CD4-positive, alpha-beta T cell treated with Interleukin-17A for 1 hour (primary cell): ENCODE data around the gene VGLL4.
"Not testable (repeated sequence)": the region's sequence is repeated elsewhere in the genome, so short reads cannot be mapped to it uniquely, and the experiment has no call there.

Experiments used
- DNase-seq: peaks from one replicate; pipeline ENCODE4 v3.0.0-alpha.2; 2020

Gene VGLL4

DNA sequence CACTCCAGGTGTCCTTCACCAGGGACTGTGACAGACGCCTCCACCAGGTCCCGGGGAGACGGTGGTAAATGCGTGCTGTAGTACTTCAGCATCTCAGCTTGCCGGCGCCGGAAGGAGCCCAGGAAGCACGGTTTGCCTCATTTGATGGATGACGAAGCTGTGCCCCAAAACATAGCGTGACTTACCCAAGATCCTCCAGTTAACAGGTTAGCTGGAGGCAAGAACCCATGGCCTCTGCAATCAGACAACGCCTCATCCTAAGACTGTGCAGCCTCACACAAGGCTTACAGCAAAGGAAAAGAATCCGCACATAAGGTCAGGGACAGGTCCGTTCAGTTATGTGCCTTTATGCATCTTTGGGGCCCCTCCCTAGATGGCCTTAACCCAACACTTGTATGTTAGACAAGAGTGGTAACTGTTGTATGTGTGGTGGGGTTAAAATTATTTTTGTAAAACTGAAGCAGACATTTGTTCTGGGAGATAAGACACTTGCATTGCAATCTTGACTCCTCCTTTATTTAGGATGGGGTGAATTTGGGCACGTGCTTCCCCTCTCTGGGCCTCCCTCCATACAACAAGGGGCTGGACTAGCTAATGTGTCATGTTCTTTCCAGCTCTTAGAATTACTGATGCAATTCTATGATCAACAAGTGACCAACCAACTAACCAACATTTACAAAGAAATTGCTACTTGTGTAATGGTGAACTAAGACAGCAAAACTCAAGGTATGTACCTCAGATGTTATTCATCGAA, 39.4 kb downstream of the VGLL4 start:
- DNase-seq = no peak

DNA sequence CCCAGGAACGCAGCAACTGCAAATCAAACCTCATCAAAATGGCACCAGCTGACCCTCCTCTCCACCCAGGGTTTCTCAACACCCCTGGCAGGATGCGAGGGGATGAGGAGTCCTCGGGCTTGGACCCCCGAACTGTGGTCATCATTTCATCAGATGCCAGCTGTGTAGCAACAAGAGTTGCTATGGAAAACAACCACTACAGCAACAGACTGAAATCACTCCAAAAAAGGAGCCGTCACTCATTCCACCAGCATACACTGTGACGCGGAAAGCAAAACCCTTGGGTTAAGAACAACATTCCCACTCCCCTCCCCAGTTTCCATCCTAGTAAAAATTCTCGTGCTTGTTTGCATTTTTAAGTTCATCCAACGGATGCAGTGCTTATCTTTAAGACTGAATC, 40.1 kb downstream of the VGLL4 start:
- no peak for DNase-seq

DNA sequence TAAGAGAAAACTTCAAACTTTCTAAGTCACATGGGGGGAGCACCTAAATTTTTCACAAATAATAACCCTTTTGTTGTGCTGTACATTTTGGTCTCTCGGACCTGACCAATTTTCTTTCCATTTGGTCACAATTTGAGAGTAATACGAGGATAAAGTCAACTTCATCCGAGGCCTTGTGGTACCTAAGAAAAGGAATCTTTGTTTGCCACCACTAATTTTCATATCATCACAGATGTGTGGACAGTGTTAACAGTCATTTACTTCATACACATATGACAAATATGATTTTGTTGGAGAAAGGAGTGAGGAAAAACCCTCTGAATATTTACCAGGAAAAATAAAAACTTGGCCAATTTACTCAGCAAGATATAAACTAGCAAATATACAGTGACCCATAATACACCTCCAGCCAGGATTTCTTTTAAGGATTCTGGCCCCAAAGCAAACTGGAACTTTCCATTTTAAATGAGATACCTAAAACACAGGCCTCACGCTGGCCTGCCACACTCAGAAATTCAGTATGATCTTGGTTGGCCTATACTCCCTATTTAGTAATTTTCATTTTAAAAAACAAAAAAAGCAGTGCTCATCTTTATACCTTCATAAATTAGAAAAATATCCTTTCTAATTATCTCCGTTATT, 40.7 kb downstream of the VGLL4 start:
- no peak for DNase-seq

DNA sequence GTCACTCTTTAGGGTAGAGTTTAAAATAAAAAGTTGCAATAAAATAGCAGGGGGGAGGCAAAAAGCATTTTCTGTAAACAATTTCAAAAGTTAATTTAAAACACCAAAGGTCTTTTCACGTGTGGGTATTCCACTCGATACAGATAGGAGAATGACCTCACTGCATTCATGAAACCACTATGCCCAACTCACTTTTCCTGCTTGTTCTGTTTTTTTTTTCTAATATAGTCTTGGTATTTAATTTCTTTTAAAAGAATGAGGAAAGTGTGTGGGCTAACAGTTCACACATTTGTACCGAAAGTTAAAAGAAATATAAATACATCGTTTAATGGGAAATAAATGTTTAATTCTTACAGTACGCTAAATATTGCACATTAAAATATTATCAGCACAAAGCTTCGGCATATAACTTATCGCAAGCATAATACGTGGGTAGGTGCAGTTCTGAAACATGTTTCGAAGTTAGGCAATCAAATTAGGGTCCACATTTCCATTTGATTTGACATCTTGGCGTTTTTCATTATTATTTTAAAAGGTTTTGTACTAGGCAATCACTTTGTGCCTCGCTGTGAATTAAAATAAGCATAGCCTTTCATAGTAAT, 41.4 kb downstream of the VGLL4 start:
- DNase-seq = no peak

DNA sequence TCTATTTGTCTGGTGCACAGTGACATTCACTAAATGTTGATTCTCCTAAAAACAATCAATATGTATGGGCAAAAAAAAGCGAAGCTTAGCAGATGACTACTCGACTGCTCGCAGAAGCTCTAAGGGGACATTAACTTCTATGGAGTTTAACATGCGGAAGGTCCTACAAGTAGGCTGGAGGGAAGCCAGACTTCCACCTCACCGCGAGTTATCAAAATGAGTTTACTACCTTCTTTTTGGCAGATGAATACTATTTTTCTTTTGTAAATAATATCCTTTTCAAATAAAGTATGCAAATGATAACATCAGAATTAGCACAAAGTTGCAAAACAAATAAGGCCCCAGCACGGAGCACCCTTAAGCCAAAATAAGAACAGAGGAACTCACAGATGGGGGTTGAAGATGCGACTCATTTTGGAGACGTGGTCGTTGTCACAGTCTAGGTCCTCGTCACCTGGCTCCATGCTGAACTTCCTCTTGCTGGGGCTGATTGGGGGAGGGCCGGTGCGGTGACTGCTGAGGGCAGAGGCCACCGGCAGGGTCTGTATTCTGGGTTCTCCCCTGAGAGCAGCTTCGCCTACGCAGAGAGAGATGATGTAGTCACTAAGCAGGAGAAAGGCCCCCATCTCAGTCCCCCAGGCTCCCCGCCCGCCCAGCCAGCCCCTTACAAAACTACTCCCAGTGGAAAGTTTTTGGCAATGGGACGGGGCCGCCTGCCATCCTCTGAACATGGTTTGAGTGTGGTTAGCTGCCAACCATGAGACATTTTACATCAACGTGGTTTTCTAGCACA, 42.1 kb downstream of the VGLL4 start:
- no peak for DNase-seq

DNA sequence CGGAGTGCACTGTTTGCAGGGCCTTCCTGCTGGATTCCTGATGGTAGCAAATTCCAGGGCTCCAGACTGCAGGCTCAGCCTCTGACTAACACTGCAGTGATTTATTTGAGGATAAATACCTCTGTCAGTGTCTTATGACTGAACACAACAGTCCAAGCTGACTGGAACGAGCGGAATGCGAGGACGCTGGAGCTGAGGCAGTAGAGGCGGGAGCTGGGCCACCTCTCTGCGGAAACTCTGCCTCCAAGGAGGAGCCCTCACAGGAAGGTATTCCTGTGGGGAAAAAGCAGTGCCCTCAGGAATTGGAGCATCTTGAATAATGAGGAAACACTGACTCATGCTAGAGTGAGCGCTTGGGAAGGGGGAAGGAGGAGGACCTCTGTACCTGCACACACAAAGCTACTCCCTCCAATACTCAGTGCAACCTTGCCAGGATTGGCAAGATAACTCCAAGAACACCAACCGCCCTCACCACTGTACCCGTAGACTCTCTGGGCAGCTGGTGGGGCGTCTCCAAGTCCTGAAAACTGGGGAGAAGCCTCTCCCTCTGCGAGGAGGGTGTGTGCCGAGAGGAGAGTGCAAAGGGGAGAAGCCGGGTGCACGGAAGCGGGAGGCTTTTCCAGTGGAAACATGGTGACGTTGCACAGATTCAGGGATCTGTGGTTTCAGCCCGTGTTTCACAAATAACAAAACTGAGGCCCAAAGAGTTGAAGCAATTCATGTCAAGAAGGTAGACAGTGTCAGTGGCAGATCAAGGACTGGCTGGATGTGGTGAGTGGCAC, 43.0 kb downstream of the VGLL4 start:
- DNase-seq = no peak

DNA sequence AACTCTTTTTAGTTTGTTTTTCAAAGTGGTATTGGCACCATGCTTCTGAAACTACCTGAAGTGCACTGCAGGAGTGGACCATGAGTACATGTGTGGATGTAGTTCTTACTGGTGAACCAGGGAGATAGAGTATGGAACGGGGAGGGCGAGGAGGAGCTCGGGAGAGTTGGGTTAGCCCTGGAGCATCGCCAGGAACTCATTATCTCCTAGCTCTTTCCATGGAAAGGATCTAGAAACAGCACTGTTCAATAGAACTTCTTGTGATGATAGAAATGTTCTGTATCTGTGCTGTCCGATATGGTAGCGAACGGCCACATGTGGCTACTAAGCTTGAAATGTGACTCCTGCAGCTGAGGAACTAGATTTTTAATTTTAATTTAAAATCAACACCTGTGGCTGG, 47.3 kb downstream of the VGLL4 start:
- DNase-seq = no peak

DNA sequence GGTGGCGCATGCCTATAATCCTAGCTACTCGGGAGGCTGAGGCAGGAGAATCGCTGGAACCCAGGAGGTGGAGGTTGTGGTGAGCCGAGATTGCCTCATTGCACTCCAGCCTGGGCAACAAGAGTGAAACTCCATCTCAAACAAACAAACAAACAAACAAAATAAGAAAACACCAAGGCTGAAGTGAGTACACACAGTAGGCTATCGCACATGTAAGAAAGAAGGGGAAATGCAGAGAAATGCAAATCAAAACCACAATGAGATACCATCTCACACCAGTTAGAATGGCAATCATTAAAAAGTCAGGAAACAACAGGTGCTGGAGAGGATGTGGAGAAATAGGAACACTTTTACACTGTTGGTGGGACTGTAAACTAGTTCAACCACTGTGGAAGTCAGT, 48.7 kb downstream of the VGLL4 start:
- not testable (repeated sequence) for DNase-seq

DNA sequence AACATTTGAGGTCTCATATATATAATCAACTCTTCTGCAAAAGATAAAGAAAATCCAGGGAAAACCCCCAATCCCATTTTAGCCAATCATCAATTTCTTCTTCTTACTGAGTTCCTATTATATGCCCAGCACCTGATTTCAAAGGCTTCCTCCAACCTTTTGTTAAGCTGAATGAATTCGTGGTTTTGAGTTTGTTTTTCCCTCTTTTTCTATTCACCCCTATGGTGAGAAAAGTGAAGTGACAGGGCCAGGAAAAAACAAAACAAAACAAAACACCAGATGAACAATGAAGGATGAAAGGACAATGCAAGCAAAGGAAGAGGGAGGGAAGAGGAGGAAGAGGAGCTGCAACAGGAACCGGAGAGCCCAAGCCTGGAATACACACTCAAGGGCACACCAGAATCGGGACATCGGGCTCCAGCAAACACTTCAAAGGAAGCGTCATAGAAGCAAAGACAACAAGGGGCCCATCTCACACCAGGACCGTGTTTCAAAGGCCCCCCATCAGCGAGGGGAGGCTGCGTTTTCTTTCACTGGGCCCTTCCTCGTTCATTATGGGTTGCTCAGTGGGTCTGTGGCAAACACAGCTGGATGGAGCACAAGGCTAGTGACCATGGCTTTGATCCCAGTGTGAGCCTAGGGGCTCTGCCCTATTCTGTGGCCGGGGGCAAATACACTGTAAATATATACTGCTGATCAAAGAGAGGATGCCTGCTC, 50.2 kb downstream of the VGLL4 start:
- DNase-seq = no peak

DNA sequence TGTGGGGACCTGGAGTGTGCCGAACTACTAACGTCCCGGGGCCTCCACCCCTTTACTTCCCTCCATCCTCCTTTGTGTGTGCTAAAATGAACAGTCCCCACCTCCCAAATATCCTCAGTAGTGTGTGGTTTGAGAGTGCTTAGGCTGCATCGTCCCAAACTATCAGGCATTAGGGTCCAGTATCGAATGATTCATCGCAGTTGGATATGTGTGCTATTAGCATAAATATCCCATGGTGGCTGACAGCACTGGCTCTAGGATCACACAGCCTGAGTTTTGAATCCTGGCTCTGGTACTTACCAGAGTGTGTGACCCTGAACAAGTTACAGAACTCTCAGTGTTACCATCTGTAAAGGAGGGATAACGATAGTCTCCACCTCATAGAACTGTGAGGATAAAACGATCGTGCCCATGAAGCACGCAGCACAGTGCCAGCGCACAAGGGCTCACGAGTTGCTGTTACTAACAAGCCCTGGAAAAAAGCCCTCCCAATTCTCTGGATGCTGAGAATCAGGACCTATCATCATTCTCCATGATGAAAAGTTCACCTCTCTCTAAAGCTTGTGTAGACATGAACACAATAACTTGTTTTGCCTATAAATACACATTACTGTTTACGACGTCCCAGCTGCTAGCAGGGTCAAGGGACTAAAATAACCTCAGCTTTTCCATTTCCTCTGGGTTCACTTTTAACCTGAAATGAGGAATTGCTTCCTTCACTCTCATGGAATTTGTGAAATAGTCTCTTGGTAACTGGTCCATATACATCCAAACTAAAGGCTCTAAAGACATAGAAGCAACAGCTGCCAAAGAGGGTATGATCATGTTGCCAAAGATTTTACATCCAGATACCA, 51.0 kb downstream of the VGLL4 start:
- DNase-seq = no peak

DNA sequence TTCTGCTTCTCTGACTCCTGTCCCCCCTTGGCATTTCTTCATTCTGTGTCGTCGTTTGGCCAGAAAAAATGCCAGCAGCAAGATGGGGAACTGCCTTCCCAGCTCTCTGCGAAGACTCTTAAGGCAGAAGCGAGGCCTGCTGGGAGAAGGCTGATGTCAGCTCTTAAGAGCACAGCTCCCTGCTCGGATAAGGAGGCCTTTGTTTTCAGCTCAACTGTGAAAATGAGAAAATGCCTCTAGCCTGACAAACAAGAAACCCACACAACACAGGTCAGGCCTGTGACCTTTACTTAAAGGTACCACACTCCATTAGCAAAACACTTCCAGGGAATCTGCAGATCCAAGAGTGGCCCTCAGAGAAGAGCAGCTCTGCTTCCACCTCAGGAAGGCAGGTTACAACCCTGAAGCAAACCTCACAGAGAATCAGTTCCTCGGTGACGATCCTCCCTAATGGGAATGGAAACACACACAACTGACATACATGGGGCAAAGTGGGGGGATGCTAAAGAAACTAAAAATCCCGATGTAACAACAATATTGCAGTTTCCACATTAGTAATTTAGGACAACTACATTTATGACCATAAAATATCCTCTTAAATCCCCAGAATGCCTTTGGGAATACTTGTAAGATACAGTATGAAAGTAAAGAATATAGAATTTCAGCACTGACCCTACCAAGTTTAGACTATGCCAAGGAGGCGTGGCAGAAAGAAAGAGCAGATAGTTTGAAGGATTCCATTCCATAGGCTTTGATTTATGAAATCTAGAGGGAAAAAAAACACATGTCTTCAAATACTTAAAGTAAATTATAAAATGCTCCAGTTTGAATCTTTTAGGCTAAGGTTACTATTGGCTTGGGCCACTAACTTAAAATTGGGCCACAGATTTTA, 52.1 kb downstream of the VGLL4 start:
- DNase-seq = no peak

DNA sequence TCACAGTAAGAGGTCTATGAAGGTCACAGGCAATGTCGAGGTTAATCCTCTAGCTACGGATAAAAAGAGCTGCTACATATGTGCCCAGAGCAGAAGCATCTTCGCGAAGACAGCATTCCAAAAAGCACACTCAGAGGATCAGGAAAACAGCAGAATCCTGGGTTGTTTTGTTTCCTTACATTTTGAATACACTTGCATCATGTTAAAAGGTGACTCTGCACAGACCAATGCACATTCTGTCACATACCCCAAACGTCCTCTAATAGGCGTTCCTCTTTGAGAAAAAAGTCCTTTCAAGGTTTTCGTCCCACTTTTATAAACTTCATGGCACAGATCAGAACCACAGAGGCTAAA, 52.7 kb downstream of the VGLL4 start:
- no peak for DNase-seq

DNA sequence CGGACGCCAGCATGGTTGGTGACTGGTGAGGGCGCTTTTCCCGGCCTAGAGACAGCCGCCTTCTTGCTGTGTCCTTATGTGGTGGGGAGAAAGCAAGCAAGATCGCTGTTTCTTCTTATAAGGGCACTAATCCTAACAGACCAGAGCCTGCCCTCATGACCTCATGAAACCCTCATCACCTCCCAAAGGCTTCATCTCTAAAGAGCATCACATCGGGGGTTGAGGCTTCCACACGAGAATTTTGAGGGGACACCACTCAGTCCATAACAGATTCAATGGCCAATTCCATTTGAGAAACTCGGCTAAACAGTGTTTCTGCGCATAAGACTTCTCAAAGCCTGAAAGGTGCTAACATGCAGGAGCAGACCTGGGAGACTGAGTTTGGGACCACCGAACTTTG, 54.0 kb downstream of the VGLL4 start:
- no peak for DNase-seq

DNA sequence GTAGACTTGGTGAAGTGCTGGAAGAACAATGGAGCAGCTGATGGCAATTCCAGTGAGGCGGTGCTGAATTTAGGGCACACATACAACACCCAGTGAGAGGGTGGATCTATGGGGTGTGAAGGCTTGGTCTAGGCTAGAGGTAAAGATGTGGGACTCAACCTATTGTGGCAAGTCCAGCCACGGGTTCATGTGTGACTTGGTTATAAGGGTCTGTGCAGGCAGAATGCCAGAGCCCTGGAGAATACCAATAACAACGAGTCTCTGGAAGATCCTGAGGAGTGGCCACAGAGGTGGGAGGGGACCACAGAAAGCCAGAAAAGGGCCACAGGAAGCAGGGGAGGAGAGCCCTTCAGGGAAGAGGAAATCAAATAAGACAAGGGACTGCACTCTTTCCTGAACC, 55.0 kb downstream of the VGLL4 start:
- no peak for DNase-seq

DNA sequence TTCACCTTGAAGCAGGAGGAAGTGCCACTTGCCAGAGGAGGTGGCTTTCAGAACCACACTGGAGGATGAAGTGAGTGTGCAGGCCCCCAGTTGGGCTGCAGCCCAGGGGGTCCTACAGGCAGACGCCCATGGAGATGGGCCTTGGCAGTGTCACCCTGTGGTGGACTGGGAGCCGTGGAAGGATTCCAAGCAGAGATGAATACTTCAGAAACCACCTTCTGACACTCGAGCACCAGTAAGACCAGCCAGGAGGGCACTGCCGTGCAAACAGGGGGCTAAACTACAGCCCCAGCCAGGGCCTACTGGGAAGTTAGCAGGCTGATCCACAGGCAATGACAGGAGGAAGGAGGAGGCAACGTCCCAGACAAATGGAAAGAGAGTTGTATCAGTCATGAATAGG, 55.4 kb downstream of the VGLL4 start:
- no peak for DNase-seq

DNA sequence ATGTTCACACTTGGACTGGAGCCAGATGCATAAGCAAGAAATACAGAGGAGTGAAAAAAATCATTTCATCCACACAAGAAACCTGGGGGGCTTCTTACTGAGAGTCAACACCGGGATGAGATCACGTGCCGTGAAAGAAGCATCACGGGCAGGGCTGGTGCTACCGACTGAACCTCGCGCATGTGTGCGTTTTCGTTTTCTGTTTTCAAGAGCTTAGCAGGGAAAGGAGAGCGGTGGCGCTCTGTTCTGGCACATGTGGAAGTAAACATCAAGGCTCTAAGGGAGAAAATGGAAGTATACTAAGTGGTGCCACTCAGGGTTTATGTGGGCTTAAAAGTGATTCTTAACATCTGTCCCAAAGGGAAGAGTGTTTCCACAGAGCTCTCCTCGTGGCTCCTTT, 55.9 kb downstream of the VGLL4 start:
- DNase-seq = no peak

DNA sequence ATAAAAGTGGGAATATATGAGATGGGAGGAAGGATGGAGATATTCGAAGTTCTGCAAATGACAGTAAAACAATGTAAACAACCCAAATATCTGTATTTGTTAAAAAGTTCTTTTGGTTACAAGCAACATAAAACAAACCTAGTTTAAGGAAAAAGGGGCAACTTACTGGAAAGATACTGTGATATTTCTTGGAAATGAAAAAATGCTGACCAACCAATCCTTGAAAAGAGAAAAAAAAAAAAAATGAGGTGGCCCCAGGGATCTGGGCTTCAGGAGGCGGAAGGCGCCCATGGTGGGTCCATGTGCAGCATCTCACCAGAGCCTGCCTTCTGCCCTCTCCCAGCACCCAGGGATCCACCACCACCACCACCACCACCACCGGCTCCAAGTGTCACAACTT, 59.1 kb downstream of the VGLL4 start:
- DNase-seq = no peak

DNA sequence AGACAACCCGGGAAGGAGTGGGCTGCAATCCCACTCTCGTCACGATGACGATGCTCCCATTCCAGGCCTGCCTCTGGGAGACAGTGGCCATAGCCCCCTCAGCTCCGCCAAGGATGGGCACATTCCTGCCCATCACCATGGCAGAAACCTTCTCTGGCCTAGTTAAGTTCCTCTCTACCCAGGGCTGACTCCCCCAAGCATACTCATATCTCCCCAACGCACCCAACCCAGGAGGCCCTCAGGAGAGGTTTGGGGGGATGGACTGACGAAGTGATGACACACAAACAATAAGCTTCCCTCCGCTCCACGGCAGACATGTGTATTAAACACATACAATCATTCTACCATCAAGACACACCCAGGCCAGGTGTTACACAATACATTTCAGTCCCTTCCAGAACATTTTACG, 60.1 kb downstream of the VGLL4 start:
- DNase-seq = no peak

DNA sequence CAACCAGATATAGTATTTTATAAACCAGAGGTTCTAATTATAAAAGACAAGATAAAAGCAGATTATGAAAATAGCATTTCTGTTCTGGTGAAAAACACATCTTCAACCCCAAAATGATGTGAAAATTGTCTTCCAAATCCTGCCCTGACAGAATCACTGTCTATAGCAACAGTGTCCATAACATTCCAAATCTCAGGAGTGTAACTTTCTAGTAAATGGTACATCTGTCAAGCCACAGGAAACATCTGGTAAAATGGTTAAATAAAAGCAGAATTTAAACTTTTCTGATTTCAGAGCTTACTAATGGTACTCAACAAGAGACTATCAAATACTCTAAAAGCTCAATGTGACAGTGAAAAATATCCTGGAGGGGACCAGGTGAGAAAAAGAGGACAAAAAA, 60.5 kb downstream of the VGLL4 start:
- no peak for DNase-seq
